Type B pancreatic cell (in vitro differentiated cells): ENCODE data around the gene SPOUT1. TPM values are rescaled to one million over a fixed set of nuclear protein-coding genes. Genes with fewer than 3 reads are reported as not detected.

Experiments
- DNase-seq: peaks from one replicate; pipeline ENCODE4 v3.0.0; 2021; ENCODE audit warnings: mixed read lengths; ENCODE audit not compliant: unreplicated experiment; ENCODE audit errors: extremely low spot score
- H3K27ac Mint-ChIP-seq: 2 replicates; pipeline ENCODE4 v1.8.0; 2021; ENCODE audit warnings: mild to moderate bottlenecking, mixed read lengths
- H3K27me3 Mint-ChIP-seq: 2 replicates; pipeline ENCODE4 v1.8.0; 2021; ENCODE audit warnings: mixed read lengths
- H3K36me3 Mint-ChIP-seq: 2 replicates; pipeline ENCODE4 v1.8.0; 2021; ENCODE audit warnings: mixed read lengths
- H3K4me1 Mint-ChIP-seq: one replicate; pipeline ENCODE4 v1.8.0; 2021; ENCODE audit warnings: mixed read lengths; ENCODE audit not compliant: unreplicated experiment
- H3K4me3 Mint-ChIP-seq: 2 replicates; pipeline ENCODE4 v1.8.0; 2021; ENCODE audit warnings: mild to moderate bottlenecking, mixed read lengths
- H3K9me3 Mint-ChIP-seq: 2 replicates; pipeline ENCODE4 v1.8.0; 2021; ENCODE audit warnings: mixed read lengths
- CTCF ChIP-seq: fragments of 200-600 bp; sonication (generic); conservative IDR thresholded peaks from 2 replicates; pipeline ENCODE4 v1.5.0; 2021; ENCODE audit warnings: antibody characterized with exemption, mild to moderate bottlenecking
- total RNA-seq: library from RNA; stranded (reverse); gene quantifications from 2 replicates; pipeline ENCODE4 v1.2.1, GENCODE V29; 2021; ENCODE audit warnings: low replicate concordance

Gene SPOUT1
- total RNA-seq, 1 donor from 2014 or later: 53.4 TPM

- DNase-seq: no peak
- Mint-ChIP-seq H3K9me3 (no peaks in the 10 kb centered on the region), H3K27ac (no peak overlapping the region), H3K27me3 (no peaks in the 10 kb centered on the region), H3K4me3 (no peak overlapping the region), H3K4me1 (peaks cover 9% of the 10 kb centered on the region), H3K36me3 (no peaks in the 10 kb centered on the region)
- no peak for TF ChIP-seq CTCF
Measured at GRCh38 chr9:128822407-128823042, 7.1 kb downstream of the SPOUT1 start.

- Mint-ChIP-seq H3K4me3 (no peak overlapping the region), H3K4me1 (peaks cover 9% of the 10 kb centered on the region), H3K9me3 (no peaks in the 10 kb centered on the region), H3K27me3 (no peaks in the 10 kb centered on the region), H3K36me3 (no peaks in the 10 kb centered on the region), H3K27ac (no peak overlapping the region)
- no peak for TF ChIP-seq CTCF
- DNase-seq: no peak
Measured at GRCh38 chr9:128821584-128822406, 7.8 kb downstream of the SPOUT1 start.

GRCh38 chr9:128820665-128821583 is 8.7 kb downstream of the SPOUT1 start:
- no peaks in the 10 kb centered on the region for H3K36me3 Mint-ChIP-seq
- no peak for TF ChIP-seq CTCF
- no peaks in the 10 kb centered on the region for H3K9me3 Mint-ChIP-seq
- H3K27ac Mint-ChIP-seq: no peak overlapping the region
- no peaks in the 10 kb centered on the region for H3K27me3 Mint-ChIP-seq
- H3K4me1 Mint-ChIP-seq: peaks cover 9% of the 10 kb centered on the region
- H3K4me3 Mint-ChIP-seq: peak overlapping the region; percentile 39
- DNase-seq: no peak

GRCh38 chr9:128819716-128820664 is 9.6 kb downstream of the SPOUT1 start:
- H3K4me3 Mint-ChIP-seq: peak overlapping the region; percentile 89
- no peaks in the 10 kb centered on the region for H3K27me3 Mint-ChIP-seq
- DNase-seq: no peak
- no peak for TF ChIP-seq CTCF
- H3K27ac Mint-ChIP-seq: peak overlapping the region; percentile 62
- no peaks in the 10 kb centered on the region for H3K9me3 Mint-ChIP-seq
- peaks cover 9% of the 10 kb centered on the region for H3K4me1 Mint-ChIP-seq
- no peaks in the 10 kb centered on the region for H3K36me3 Mint-ChIP-seq
